Suprapubic skin (tissue), 4 donors: Measurements from ENCODE around the gene CAMKK1. TPM values are rescaled to one million over a fixed set of nuclear protein-coding genes. Genes with fewer than 3 reads are reported as not detected.

Source experiments
- DNase-seq, 2 donors: peaks; one replicate each; pipeline ENCODE4 v3.0.0-alpha.2; 2019; ENCODE audit warnings: low spot score in 2 of 2
- H3K27ac ChIP-seq: fragments of 200-600 bp; sonication (generic); one replicate; pipeline ENCODE4 v1.5.1; 2019
- H3K27me3 ChIP-seq: fragments of 200-600 bp; sonication (generic); one replicate; pipeline ENCODE4 v1.5.1; 2019
- H3K36me3 ChIP-seq: fragments of 200-600 bp; sonication (generic); one replicate; pipeline ENCODE4 v1.5.1; 2019
- H3K4me1 ChIP-seq: fragments of 200-600 bp; sonication (generic); one replicate; pipeline ENCODE4 v1.5.1; 2019
- H3K4me3 ChIP-seq: fragments of 200-600 bp; sonication (generic); one replicate; pipeline ENCODE4 v1.5.1; 2019; ENCODE audit warnings: mild to moderate bottlenecking
- H3K9me3 ChIP-seq: fragments of 200-600 bp; sonication (generic); one replicate; pipeline ENCODE4 v1.5.1; 2019
- CTCF ChIP-seq, 2 donors: fragments of 200-600 bp in 1 of 2; fragments of 450-650 bp in 1 of 2; sonication (generic) in 1 of 2; IDR thresholded peaks; one replicate each; pipeline ENCODE4 v1.5.1; 2016 to 2019; ENCODE audit warnings: antibody characterized with exemption in 2 of 2, mild to moderate bottlenecking in 1 of 2, moderate library complexity in 1 of 2
- EP300 ChIP-seq: sonication (generic); formaldehyde crosslinking; IDR thresholded peaks from one replicate; pipeline ENCODE4 v1.6.1; 2017; ENCODE audit warnings: antibody characterized with exemption
- POLR2A ChIP-seq, 2 donors: fragments of 450-650 bp; IDR thresholded peaks; one replicate each; pipeline ENCODE4 v1.6.1; 2017; ENCODE audit warnings: antibody characterized with exemption in 2 of 2, mild to moderate bottlenecking in 2 of 2, moderate library complexity in 2 of 2
- POLR2AphosphoS5 ChIP-seq, 3 donors: sonication (generic); formaldehyde crosslinking; IDR thresholded peaks; one replicate each; pipeline ENCODE4 v1.6.1; 2017; ENCODE audit warnings: antibody characterized with exemption in 3 of 3
- WGBS: methylation state at CpG from one replicate; pipeline ENCODE4 v1.1.5; 2018; 5-methylcytosine and 5-hydroxymethylcytosine counted together
- total RNA-seq, 4 donors: library from RNA; depleted of rRNA; stranded (reverse); fragments of >200 nt; gene quantifications; one replicate each; pipeline ENCODE4 v1.1.0, GENCODE V29; 2016

CAMKK1 gene
- total RNA-seq, 4 donors from 2014 or later, result 10.8 to 17.3 (median 12.9) TPM

DNA sequence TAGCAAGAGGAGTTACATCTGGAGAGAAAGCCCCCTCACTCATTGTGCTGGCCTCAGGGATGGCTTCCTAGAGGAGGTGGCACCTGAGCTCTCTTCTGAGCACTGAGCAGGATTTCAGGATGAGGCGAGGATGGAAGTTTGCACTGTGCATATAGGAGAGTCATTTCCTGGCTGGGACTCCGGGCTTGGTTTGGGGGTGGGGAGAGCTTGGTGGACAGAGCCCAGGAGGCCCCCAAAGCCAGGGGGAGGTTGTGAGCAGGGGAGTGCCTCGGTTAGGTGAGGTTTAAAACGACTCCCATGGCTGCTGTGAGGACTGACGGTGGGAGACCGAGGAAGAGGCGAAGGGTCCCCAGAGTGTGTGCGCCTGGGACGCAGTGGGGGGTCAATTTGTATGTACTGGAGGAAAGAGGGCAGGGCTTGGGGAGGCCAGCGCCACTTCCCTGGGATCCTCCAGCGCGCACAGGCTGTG is 1.2 kb downstream of the CAMKK1 start:
- TF ChIP-seq CTCF (IDR thresholded peaks at IDR 0.05) (no peak), POLR2A (IDR thresholded peaks at IDR 0.05) (no peak)
- Histone ChIP-seq H3K27me3 (no peaks in the 10 kb centered on the region), H3K4me1 (peaks cover 94% of the 10 kb centered on the region), H3K36me3 (no peaks in the 10 kb centered on the region), H3K27ac (peak overlapping the region; percentile 77), H3K4me3 (peak overlapping the region; percentile 76), H3K9me3 (no peaks in the 10 kb centered on the region)
- 34% methylated on average over 12 of the region's 12 CpGs for WGBS
- no peak for DNase-seq

DNA sequence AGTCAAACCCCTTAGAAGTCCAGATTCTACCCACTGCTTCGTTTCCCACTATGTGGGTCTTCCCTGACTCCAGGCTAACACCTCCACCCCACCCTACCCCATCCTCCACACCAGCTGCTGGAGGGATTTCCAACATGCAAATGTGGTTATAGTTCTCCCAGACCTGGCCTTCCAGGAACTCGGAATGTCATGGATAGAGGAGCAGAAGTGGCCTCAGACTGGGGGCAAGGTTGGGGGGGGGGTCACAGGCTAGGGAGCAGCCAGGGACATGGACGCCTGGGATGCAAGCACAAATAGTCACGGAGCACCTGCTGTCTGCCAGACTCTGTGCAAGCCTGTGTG is 2.0 kb downstream of the CAMKK1 start:
- Histone ChIP-seq H3K27ac (peak overlapping the region; percentile 91), H3K4me3 (no peak overlapping the region), H3K4me1 (peaks cover 96% of the 10 kb centered on the region), H3K9me3 (no peaks in the 10 kb centered on the region), H3K36me3 (no peaks in the 10 kb centered on the region), H3K27me3 (no peaks in the 10 kb centered on the region)
- DNase-seq, result no peak
- TF ChIP-seq CTCF (IDR thresholded peaks at IDR 0.05) (no peak), EP300 (no peak), POLR2A (IDR thresholded peaks at IDR 0.05) (no peak), POLR2AphosphoS5 (IDR thresholded peaks at IDR 0.05) (no peak)
- 44% methylated on average over 4 of the region's 4 CpGs for WGBS

DNA sequence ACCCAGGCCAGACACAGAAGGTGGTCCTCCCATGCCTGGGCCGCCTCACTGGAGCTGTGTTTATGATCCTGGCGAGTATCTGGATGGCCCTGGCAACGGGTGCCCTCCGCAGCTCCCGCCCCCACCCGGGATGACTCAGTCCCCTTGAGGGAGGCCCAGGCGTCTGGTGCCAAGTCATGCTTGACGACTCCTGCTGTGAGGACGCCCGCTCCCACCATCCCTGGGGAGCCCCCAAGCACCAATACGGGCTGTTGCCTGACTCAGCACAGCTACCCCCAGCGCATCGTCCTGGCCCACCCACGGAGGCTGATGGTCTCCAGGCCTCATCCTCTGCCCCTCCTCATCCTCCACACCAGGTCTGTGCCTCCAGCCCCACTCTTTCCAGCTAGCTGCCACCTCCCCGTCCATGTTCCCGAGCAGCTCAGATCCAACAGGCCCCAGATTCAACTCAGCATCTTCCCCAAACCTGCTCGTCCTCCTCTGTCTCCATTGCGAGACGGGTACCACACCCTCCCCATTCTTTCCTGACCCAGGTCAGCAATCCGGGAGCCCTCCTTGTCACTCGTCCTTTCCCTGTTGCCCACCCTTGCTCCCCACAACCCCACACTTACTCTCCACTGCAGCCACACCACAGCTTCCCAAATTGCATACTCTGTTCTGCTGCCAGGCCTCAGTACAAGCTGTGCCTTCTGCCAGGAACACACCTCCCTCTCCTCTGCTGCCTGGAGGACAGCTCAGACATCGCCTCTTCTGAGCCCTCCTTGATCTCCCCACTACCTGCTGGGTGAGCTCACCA is 2.6 kb downstream of the CAMKK1 start:
- DNase-seq, result peak; percentile 93 to 95

DNA sequence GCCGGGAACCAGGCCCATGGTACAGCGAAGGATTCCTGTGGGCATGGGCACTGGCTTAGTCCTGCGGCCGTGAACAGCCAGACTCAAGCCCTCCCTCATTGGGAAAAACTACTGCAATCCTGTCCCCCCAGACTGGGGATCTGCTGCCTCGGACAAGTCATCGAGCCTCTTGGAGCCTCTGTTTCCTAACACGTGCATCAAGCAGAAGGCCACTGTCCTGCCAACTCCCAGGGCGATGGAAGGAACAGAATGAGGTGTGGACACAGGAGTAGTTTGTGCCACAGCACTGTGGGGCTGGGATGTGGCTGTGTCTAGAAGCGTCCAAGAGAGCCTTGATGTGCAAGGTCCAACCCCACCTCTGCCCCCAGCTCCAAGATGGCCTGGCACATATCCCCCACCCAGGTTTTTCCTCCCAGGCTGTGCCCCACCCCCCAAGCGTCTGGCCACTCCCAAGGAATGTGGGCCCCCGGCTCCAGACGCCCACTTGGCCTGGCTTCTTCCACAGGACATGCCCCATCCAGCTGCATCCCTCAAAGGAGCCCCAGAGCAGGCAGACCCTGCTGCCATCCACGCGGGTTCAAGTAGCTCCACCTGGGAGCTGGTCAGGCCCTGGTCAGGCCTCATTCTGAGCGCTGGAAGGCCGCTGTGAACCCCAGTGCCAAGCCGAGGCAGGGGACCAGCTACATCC is 3.4 kb downstream of the CAMKK1 start:
- Histone ChIP-seq H3K4me3 (no peak overlapping the region), H3K27ac (peak overlapping the region; percentile 91), H3K9me3 (no peaks in the 10 kb centered on the region), H3K4me1 (peaks cover 92% of the 10 kb centered on the region), H3K27me3 (no peaks in the 10 kb centered on the region), H3K36me3 (peaks cover 12% of the 10 kb centered on the region)
- no peak for TF ChIP-seq POLR2AphosphoS5 (IDR thresholded peaks at IDR 0.05)
- TF ChIP-seq EP300, result no peak
- TF ChIP-seq CTCF (IDR thresholded peaks at IDR 0.05), result no peak
- no peak for TF ChIP-seq POLR2A (IDR thresholded peaks at IDR 0.05)
- DNase-seq, result no peak
- 73% methylated on average over 6 of the region's 17 CpGs for WGBS

More for the DNA sequence above, 2.6 kb downstream of the CAMKK1 start:
- no peaks in the 10 kb centered on the region for H3K9me3 ChIP-seq
- peaks cover 98% of the 10 kb centered on the region for H3K4me1 ChIP-seq
- H3K4me3 ChIP-seq, result no peak overlapping the region
- H3K27me3 ChIP-seq, result no peaks in the 10 kb centered on the region
- 39% methylated on average over 9 of the region's 22 CpGs for WGBS
- TF ChIP-seq POLR2AphosphoS5 (IDR thresholded peaks at IDR 0.05), result peak in 1 of 3 donors; percentile 9
- no peak for TF ChIP-seq EP300
- peak overlapping the region; percentile 91 for H3K27ac ChIP-seq
- peaks cover 4% of the 10 kb centered on the region for H3K36me3 ChIP-seq

GRCh38 chr17:3888343-3889171 is 4.3 kb downstream of the CAMKK1 start:
- Histone ChIP-seq H3K9me3 (no peaks in the 10 kb centered on the region), H3K27me3 (no peaks in the 10 kb centered on the region), H3K27ac (peak overlapping the region; percentile 91), H3K36me3 (peaks cover 21% of the 10 kb centered on the region), H3K4me1 (peaks cover 83% of the 10 kb centered on the region), H3K4me3 (no peak overlapping the region)
- WGBS, result 61% methylated on average over 32 of the region's 50 CpGs
- peak; percentile 93 to 94 for DNase-seq
- TF ChIP-seq POLR2A (IDR thresholded peaks at IDR 0.05), result peak in 1 of 2 donors; percentile 24
- TF ChIP-seq CTCF (IDR thresholded peaks at IDR 0.05), result no peak
- peak in 1 of 3 donors; percentile 61 for TF ChIP-seq POLR2AphosphoS5 (IDR thresholded peaks at IDR 0.05)
